OCI-LY1 (cell line): ENCODE results near the gene GDPD1.

Source experiments
- EZH2 ChIP-seq: fragments of 200-600 bp; sonication (generic), shearing (Covaris generic); IDR thresholded peaks from 2 replicates; pipeline ENCODE4 v1.8.0; 2017; ENCODE audit warnings: borderline replicate concordance, mixed run types, mild to moderate bottlenecking, antibody characterized with exemption, low read length, moderate library complexity, mixed read lengths
- TF ChIP-seq, protein P1 (sequence below): fragments of 200-600 bp; sonication (generic), shearing (Covaris generic); IDR thresholded peaks from 2 replicates; pipeline ENCODE4 v1.5.1; 2017; ENCODE audit warnings: mild to moderate bottlenecking, antibody characterized with exemption, low read length, moderate library complexity, mixed read lengths

- TF ChIP-seq, protein P1, sequence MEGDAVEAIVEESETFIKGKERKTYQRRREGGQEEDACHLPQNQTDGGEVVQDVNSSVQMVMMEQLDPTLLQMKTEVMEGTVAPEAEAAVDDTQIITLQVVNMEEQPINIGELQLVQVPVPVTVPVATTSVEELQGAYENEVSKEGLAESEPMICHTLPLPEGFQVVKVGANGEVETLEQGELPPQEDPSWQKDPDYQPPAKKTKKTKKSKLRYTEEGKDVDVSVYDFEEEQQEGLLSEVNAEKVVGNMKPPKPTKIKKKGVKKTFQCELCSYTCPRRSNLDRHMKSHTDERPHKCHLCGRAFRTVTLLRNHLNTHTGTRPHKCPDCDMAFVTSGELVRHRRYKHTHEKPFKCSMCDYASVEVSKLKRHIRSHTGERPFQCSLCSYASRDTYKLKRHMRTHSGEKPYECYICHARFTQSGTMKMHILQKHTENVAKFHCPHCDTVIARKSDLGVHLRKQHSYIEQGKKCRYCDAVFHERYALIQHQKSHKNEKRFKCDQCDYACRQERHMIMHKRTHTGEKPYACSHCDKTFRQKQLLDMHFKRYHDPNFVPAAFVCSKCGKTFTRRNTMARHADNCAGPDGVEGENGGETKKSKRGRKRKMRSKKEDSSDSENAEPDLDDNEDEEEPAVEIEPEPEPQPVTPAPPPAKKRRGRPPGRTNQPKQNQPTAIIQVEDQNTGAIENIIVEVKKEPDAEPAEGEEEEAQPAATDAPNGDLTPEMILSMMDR, result no peak
- no peak for TF ChIP-seq EZH2
Observed at GRCh38 chr17:59292174-59292523, 71.8 kb downstream of the GDPD1 start.
